Measurements from ENCODE around the gene PCDHA10.

The PCDHA10 gene

GRCh38 chr5:140857987-140858240, 2.2 kb downstream of the PCDHA10 start:
- H3K4me3 ChIP-seq (ENCODE audit: low read depth, low read length), result no peak overlapping the region
- TF ChIP-seq, protein P1, sequence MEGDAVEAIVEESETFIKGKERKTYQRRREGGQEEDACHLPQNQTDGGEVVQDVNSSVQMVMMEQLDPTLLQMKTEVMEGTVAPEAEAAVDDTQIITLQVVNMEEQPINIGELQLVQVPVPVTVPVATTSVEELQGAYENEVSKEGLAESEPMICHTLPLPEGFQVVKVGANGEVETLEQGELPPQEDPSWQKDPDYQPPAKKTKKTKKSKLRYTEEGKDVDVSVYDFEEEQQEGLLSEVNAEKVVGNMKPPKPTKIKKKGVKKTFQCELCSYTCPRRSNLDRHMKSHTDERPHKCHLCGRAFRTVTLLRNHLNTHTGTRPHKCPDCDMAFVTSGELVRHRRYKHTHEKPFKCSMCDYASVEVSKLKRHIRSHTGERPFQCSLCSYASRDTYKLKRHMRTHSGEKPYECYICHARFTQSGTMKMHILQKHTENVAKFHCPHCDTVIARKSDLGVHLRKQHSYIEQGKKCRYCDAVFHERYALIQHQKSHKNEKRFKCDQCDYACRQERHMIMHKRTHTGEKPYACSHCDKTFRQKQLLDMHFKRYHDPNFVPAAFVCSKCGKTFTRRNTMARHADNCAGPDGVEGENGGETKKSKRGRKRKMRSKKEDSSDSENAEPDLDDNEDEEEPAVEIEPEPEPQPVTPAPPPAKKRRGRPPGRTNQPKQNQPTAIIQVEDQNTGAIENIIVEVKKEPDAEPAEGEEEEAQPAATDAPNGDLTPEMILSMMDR (conservative IDR thresholded peaks at IDR 0.05; ENCODE audit: low read depth, low read length), result no peak
- no peak for DNase-seq (ENCODE audit: low read depth)

GRCh38 chr5:140862441-140863295, 7.0 kb downstream of the PCDHA10 start:
- DNase-seq (ENCODE audit: low read depth), result no peak
- TF ChIP-seq, protein P1 (conservative IDR thresholded peaks at IDR 0.05; ENCODE audit: low read depth, low read length), result no peak
- no peak overlapping the region for H3K4me3 ChIP-seq (ENCODE audit: low read depth, low read length)

DNA sequence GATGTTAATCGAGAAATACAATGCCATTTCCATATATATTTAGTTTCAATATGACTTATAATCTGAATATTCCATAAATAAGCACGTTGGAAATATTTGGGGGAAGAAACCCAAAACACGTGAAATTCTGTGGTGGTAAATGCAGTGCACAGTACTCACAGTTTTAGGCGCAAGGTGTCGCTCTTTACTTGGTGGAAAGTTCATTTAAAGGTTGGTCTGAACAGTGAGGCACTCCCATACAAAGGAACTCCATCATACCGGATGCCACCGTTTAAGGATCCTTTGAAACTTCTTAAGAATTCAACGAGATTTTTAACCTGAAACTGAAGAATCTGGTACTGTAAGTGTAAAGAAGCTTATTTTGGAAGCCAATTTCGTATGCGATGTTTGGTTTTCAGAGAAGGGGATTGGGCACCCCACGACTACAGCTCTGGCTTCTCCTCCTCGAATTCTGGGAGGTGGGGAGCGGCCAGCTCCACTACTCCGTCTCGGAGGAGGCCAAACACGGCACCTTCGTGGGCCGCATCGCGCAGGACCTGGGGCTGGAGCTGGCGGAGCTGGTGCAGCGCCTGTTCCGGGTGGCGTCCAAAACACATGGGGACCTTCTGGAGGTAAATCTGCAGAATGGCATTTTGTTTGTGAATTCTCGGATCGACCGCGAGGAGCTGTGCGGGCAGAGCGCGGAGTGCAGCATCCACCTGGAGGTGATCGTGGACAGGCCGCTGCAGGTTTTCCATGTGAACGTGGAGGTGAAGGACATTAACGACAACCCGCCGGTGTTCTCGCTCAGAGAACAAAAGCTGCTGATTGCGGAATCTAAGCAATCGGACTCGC, 13.2 kb downstream of the PCDHA10 start, which contains the start of gene PCDHA11:
TSS of gene PCDHA11 (plus strand) at position 237 of the 834 bp plus-strand sequence. CDS start at position 384, 147 bp downstream.
- no peak within 1 kb of the TSS for H3K4me3 ChIP-seq (ENCODE audit: low read depth, low read length)
- TF ChIP-seq, protein P1 (conservative IDR thresholded peaks at IDR 0.05; ENCODE audit: low read depth, low read length), result no peak
- DNase-seq (ENCODE audit: low read depth), result no peak

DNA sequence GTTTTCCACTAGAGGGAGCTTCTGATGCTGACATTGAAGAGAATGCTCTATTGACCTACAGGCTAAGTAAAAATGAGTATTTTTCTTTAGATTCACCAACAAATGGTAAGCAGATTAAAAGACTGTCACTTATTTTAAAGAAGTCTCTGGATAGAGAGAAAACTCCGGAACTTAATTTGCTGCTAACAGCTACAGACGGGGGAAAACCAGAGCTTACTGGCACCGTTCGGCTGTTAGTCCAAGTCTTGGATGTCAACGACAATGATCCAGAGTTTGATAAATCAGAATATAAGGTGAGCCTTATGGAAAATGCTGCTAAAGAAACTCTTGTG, 13.8 kb downstream of the PCDHA10 start:
- no peak overlapping the region for H3K4me3 ChIP-seq (ENCODE audit: low read depth, low read length)
- DNase-seq (ENCODE audit: low read depth), result no peak

DNA sequence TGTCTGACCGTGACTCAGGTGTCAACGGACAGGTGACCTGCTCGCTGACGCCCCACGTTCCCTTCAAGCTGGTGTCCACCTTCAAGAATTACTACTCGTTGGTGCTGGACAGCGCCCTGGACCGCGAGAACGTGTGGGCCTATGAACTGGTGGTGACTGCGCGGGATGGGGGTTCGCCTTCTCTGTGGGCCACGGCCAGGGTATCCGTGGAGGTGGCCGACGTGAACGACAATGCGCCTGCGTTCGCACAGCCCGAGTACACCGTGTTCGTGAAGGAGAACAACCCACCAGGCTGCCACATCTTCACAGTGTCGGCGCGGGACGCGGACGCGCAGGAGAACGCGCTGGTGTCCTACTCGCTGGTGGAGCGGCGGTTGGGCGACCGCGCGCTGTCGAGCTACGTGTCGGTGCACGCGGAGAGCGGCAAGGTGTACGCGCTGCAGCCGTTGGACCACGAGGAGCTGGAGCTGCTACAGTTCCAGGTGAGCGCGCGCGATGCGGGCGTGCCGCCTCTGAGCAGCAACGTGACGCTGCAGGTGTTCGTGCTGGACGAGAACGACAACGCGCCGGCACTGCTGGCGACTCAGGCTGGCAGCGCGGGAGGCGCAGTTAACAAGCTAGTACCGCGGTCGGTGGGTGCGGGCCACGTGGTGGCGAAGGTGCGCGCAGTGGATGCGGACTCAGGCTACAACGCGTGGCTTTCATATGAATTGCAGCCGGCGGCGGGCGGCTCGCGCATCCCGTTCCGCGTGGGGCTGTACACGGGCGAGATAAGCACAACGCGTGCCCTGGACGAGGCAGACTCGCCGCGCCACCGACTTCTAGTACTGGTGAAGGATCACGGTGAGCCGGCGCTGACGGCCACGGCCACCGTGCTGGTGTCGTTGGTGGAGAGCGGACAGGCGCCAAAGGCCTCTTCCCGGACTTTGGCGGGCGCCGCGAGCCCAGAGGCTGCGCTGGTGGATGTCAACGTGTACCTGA, 14.8 kb downstream of the PCDHA10 start:
- H3K4me3 ChIP-seq (ENCODE audit: low read depth, low read length), result no peak overlapping the region
- no peak for DNase-seq (ENCODE audit: low read depth)
- TF ChIP-seq, protein P1 (conservative IDR thresholded peaks at IDR 0.05; ENCODE audit: low read depth, low read length), result no peak

More for the DNA sequence above, 13.8 kb downstream of the PCDHA10 start:
- TF ChIP-seq, protein P1 (conservative IDR thresholded peaks at IDR 0.05; ENCODE audit: low read depth, low read length), result no peak
